SJSA1 (cell line): Measurements from ENCODE around the gene ARSG. TPM values are rescaled to one million over a fixed set of nuclear protein-coding genes. Genes with fewer than 3 reads are reported as not detected.

ENCODE experiments used
- DNase-seq, 2 experiments: peaks; one replicate each; pipeline ENCODE4 v3.0.0-alpha.2; 2015 to 2020; ENCODE audit warnings: low spot score in 2 of 2, low read depth in 1 of 2
- H3K27ac ChIP-seq: fragments of 250-450 bp; sonication (Bioruptor Pico); 2 replicates; pipeline ENCODE4 v1.5.1; 2020; ENCODE audit warnings: mild to moderate bottlenecking, moderate library complexity
- H3K27me3 ChIP-seq: fragments of 250-450 bp; sonication (Bioruptor Pico); replicated peaks from 2 replicates; pipeline ENCODE4 v1.5.1; 2020; ENCODE audit warnings: mild to moderate bottlenecking, moderate library complexity
- H3K36me3 ChIP-seq: fragments of 250-450 bp; sonication (Bioruptor Pico); 2 replicates; pipeline ENCODE4 v1.5.1; 2020; ENCODE audit warnings: mild to moderate bottlenecking
- H3K4me1 ChIP-seq: fragments of 250-450 bp; sonication (Bioruptor Pico); replicated peaks from 2 replicates; pipeline ENCODE4 v1.6.1; 2021; ENCODE audit warnings: mild to moderate bottlenecking
- H3K4me3 ChIP-seq: fragments of 250-450 bp; sonication (Bioruptor Pico); 2 replicates; pipeline ENCODE4 v1.5.1; 2020; ENCODE audit warnings: mild to moderate bottlenecking
- H3K9me3 ChIP-seq: fragments of 250-450 bp; sonication (Bioruptor Pico); replicated peaks from 2 replicates; pipeline ENCODE4 v1.5.1; 2020; ENCODE audit warnings: mild to moderate bottlenecking
- total RNA-seq: library from RNA; depleted of rRNA; stranded (reverse); fragments of >200 nt; shearing (Covaris generic); gene quantifications from 2 replicates; pipeline ENCODE4 v1.2.3, GENCODE V29; 2014

The ARSG gene
- total RNA-seq, 1 experiment from 2014 or later: not detected

DNA sequence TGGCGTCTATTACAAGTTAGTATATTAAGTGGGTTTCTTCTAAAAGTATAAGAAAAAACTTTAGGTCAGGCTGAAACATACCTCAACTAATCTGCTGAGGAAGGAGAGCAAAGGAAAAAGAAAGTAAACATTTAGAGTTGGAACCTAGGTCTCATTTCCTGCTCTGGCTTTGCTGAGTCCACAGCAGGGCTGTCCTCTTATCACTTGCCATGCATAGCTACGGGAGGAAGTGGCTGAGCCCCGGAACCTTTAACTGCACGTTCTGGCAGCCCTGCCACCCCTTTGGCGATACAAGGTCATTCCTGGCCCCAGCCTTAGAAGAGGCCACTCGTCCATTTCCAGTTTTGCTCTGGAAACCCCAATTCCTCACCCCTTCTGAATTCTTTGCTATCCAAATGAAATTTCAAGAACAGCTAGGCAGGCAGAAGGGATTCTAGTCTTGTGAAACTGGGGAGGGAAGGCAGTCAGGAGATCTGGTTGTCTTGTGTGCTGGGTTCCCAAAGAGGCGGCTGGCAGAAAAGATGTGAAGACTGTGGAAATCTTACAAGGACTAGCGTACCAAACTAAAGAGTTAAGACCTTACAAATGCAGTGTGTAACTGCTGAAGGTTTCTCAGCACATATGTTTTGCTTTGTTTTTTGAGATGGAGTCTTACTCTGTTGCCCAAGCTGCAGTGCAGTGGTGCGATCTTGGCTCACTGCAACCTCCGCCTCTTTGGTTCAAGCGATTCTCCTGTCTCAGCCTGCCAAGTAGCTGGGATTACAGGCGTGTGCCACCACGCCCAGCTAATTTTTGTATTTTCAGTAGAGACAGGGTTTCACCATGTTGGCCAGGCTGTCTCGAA lies 146.9 kb downstream of the ARSG start:
- Histone ChIP-seq H3K9me3 (no peaks in the 10 kb centered on the region), H3K36me3 (peaks cover 34% of the 10 kb centered on the region), H3K27me3 (no peaks in the 10 kb centered on the region), H3K27ac (no peak overlapping the region), H3K4me3 (no peak overlapping the region), H3K4me1 (peaks cover 7% of the 10 kb centered on the region)
- peak in 1 of 2 experiments; percentile 48 for DNase-seq

- no peak for DNase-seq
- H3K27ac ChIP-seq: no peak overlapping the region
These were observed 148.5 kb downstream of the ARSG start for GRCh38 chr17:68439656-68440290.

GRCh38 chr17:68440526-68440925 lies 149.2 kb downstream of the ARSG start:
- H3K9me3 ChIP-seq: no peaks in the 10 kb centered on the region
- H3K36me3 ChIP-seq: peaks cover 17% of the 10 kb centered on the region
- H3K4me3 ChIP-seq: no peak overlapping the region
- H3K4me1 ChIP-seq: peaks cover 7% of the 10 kb centered on the region
- no peaks in the 10 kb centered on the region; the same call in 1 of the 2 replicates for H3K27me3 ChIP-seq
- no peak overlapping the region for H3K27ac ChIP-seq
- no peak for DNase-seq

More at GRCh38 chr17:68439656-68440290, 148.5 kb downstream of the ARSG start:
- peaks cover 25% of the 10 kb centered on the region for H3K36me3 ChIP-seq
- peaks cover 7% of the 10 kb centered on the region for H3K4me1 ChIP-seq
- no peak overlapping the region for H3K4me3 ChIP-seq
- no peaks in the 10 kb centered on the region; the same call in 1 of the 2 replicates for H3K27me3 ChIP-seq
- no peaks in the 10 kb centered on the region for H3K9me3 ChIP-seq

GRCh38 chr17:68441070-68441770 lies 149.9 kb downstream of the ARSG start:
- no peaks in the 10 kb centered on the region for H3K9me3 ChIP-seq
- H3K27me3 ChIP-seq: no peaks in the 10 kb centered on the region; the same call in 1 of the 2 replicates
- no peak overlapping the region for H3K4me3 ChIP-seq
- DNase-seq: no peak
- no peak overlapping the region for H3K27ac ChIP-seq
- peaks cover 5% of the 10 kb centered on the region for H3K4me1 ChIP-seq
- peaks cover 10% of the 10 kb centered on the region for H3K36me3 ChIP-seq

DNA sequence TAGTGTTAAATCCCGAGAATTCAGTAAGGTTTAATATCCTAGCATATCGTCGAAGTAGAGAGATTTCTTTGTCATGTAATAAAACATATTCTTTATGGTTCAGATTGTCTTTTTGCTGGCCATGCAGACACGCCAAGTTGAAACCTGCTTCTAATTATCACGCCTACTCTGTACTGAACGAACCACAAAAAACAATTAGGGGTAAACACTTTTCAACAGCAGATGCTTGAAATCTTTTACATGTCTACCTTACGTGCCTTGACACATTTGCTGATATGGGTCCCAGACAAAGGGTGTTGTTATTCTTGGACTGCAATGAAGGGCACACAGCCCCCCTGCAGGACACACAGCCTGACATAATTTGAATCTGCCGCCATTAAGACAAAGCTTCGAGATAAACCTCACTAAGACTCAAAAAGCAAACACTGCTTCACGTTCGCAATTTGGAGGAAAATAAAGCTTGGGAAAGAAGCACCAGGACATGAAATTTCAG lies 152.7 kb downstream of the ARSG start:
- no peak overlapping the region for H3K27ac ChIP-seq
- H3K4me3 ChIP-seq: no peak overlapping the region
- no peaks in the 10 kb centered on the region; the same call in 1 of the 2 replicates for H3K27me3 ChIP-seq
- H3K9me3 ChIP-seq: no peaks in the 10 kb centered on the region
- no peak for DNase-seq
- peaks cover 29% of the 10 kb centered on the region for H3K36me3 ChIP-seq
- peaks cover 3% of the 10 kb centered on the region for H3K4me1 ChIP-seq

DNA sequence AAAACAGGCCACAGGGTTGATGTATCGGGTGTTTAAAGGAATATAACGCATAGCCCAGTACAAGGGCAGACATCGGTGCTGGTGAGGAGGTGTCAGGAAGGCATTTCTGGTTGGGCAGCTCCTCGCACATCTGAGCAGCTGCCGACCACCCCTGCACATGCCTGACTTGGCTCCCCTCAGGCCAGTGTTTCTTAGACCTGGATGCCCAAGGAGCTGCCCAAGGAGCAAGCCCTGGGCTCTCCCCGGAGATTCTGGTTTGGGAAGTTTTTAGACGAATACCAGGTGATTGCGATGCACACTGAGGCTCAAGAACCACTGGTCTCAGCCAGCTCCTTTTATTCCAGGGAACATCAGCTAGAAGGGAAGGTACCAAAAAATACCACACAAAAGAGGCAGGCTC lies 154.4 kb downstream of the ARSG start:
- no peak overlapping the region for H3K27ac ChIP-seq
- H3K27me3 ChIP-seq: no peaks in the 10 kb centered on the region; the same call in 1 of the 2 replicates
- peaks cover 8% of the 10 kb centered on the region for H3K4me1 ChIP-seq
- no peaks in the 10 kb centered on the region for H3K9me3 ChIP-seq
- no peak overlapping the region for H3K4me3 ChIP-seq
- H3K36me3 ChIP-seq: peaks cover 43% of the 10 kb centered on the region
- no peak for DNase-seq

DNA sequence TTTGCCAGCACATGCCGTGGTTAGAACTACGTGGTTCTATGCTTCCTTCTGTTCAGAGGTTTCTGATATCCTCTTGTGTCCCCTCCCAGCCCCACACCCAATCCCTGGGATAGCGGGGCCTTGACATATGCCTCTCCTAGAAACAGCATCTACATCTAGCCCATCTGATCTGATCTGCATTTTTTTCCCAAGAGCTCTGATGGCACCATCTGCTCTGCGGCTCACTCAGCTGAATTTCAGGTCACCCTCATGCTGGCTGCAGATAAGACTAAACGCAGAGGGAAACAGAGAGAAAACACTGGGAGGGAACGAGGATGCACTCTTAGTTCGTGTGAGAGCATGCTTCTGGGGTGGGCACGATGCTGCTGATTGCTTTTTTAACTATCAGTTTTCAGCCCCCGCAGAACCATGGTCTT lies 155.3 kb downstream of the ARSG start:
- Histone ChIP-seq H3K9me3 (no peaks in the 10 kb centered on the region), H3K27ac (no peak overlapping the region), H3K4me1 (peaks cover 8% of the 10 kb centered on the region), H3K4me3 (no peak overlapping the region), H3K36me3 (peaks cover 46% of the 10 kb centered on the region), H3K27me3 (no peaks in the 10 kb centered on the region; the same call in 1 of the 2 replicates)
- no peak for DNase-seq

DNA sequence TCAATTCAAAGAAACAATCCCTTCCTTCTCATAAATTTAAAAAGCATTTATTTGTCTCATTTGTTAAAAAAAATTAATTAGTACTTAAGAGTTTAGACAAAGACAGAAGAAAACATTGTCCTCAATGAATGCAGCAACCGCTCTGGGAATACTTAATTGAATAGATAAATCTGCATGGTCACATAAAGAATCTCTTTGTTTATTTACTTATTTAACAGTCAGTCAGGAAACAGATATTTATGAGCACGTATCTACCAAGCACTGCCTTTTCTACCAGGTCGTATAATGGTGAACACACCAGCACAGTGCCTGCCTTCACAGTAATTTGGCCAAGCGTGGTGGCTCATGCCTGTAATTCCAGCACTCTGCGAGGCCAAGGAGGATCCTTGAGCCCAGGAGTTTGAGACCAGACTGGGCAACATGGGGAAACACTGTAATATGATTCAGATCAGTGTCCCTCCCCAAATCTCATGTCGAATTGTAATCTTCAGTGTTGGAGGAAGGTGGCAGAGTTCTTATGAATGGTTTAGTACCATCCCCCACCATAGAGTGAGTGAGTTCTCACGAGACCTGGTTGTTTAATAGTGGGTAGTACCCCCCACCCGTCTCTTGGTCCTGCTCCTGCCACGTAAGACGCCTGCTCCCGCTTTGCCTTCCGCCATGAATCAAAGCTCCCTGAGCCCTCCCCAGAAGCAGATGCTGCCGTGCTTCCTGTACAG lies 157.9 kb downstream of the ARSG start:
- Histone ChIP-seq H3K4me3 (no peak overlapping the region), H3K9me3 (no peaks in the 10 kb centered on the region), H3K27me3 (no peaks in the 10 kb centered on the region), H3K4me1 (peaks cover 8% of the 10 kb centered on the region), H3K36me3 (peaks cover 47% of the 10 kb centered on the region), H3K27ac (no peak overlapping the region)
- DNase-seq: no peak

GRCh38 chr17:68450391-68450790 lies 159.1 kb downstream of the ARSG start:
- H3K36me3 ChIP-seq: peaks cover 47% of the 10 kb centered on the region
- H3K9me3 ChIP-seq: no peaks in the 10 kb centered on the region
- DNase-seq: no peak

DNA sequence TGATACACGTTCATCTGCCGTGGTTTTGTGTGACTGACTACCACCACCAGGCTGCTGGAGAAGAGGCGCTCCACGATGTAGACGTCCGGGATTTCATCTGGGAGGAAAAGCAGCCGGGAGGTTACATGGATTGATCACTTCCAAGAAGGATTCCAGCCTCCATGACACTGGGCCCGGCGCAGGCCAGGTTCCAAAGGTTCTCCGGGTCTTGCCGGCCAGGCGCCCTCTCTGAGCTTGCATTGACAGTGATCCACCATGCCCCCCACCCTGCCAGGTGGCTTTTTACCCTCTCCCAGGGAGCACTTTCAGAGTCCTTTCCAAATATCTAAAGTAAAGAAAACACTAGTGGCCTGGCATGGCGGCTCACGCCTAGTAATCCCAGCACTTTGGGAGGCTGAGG lies 159.5 kb downstream of the ARSG start:
- Histone ChIP-seq H3K9me3 (no peaks in the 10 kb centered on the region), H3K4me1 (peaks cover 9% of the 10 kb centered on the region), H3K4me3 (no peak overlapping the region), H3K27ac (no peak overlapping the region), H3K27me3 (no peaks in the 10 kb centered on the region), H3K36me3 (peaks cover 47% of the 10 kb centered on the region)
- DNase-seq: no peak

More at GRCh38 chr17:68450391-68450790, 159.1 kb downstream of the ARSG start:
- no peak overlapping the region for H3K4me3 ChIP-seq
- H3K27ac ChIP-seq: no peak overlapping the region
- no peaks in the 10 kb centered on the region for H3K27me3 ChIP-seq
- H3K4me1 ChIP-seq: peaks cover 8% of the 10 kb centered on the region

DNA sequence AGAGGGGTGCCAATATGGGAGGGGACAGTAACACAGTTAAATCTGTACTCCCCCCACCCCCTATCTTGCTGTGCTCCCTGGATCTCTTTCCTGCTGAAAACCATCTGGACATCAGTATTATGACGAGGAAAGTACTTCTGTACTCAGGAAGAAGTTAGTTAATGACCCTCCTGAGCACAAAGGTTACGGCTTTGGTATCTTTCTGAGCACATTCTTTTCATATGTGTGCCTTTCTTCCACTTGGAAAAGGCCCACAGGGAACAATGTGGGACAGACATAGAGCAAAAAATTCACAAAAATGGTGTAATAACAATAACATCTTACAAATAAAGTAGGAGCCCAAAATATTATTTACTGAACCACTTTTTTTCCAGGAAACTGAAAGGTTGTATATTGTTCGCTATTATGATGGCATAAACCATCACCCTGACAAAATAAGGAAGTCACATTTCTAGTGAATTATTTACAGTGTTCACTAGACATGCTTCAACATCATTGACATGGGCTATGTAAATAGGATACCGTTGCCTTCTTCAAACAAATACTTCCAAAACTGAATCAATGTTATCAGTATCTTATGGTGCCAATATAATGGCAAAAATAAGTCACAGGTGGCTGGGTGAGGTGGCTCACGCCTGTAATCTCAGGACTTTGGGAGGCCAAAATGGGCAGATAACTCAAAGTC lies 160.5 kb downstream of the ARSG start:
- Histone ChIP-seq H3K4me1 (peaks cover 18% of the 10 kb centered on the region), H3K9me3 (no peaks in the 10 kb centered on the region), H3K36me3 (peaks cover 44% of the 10 kb centered on the region), H3K27me3 (no peaks in the 10 kb centered on the region), H3K4me3 (no peak overlapping the region), H3K27ac (no peak overlapping the region)
- no peak for DNase-seq

DNA sequence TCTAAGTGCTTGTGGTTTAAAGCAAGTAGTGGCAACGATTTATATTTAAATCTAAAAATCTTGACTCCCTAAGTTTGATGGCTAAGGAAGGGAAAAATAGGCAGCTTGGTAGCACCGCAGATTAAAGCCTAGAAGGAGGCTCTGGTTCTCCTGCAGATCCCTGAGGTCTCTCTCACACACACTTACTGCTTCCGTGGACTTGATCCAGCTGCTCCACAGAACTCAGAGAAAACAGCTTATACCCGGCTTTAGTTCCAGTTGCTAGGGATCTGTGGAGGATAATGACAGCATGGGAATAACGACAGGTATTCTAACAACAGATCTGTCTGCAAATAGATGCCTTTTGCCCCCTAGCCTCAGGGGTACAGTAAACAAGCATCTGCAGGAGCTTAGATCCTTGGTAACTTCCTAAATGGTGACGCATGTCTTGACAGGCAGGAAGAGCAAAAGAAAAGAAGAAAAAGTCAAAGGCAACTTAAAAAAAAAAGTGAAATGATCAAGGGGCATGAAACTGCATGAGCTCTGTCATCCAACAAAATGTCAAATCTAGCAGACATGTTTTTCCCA lies 161.5 kb downstream of the ARSG start:
- Histone ChIP-seq H3K4me1 (peaks cover 18% of the 10 kb centered on the region), H3K36me3 (peaks cover 40% of the 10 kb centered on the region), H3K9me3 (no peaks in the 10 kb centered on the region), H3K27ac (no peak overlapping the region), H3K4me3 (no peak overlapping the region), H3K27me3 (no peaks in the 10 kb centered on the region)
- DNase-seq: no peak
